Keratinocyte (primary cell): ENCODE measurements around the gene NRXN2. TPM values are rescaled to one million over a fixed set of nuclear protein-coding genes. Genes with fewer than 3 reads are reported as not detected.

Experiments
- DNase-seq: peaks from one replicate; pipeline ENCODE4 v3.0.0-alpha.2; 2011; ENCODE audit warnings: low read depth, missing footprints, low spot score
- FAIRE-seq: peaks from 2 replicates; lab custom pipeline; 2011; peaks lifted over from hg19 to GRCh38; lab: Jason Lieb, UNC
- H2AFZ ChIP-seq: 2 replicates; pipeline ENCODE4 v1.6.0; 2012; ENCODE audit warnings: low read length, control low read depth, inconsistent platforms; ENCODE audit not compliant: control insufficient read depth
- H3K27ac ChIP-seq: 2 replicates; pipeline ENCODE4 v1.5.1; 2011; ENCODE audit warnings: low read length; ENCODE audit not compliant: control insufficient read depth, insufficient read depth
- H3K27me3 ChIP-seq: 3 replicates; pipeline ENCODE4 v1.6.0; 2011; ENCODE audit warnings: low read length; ENCODE audit not compliant: control insufficient read depth, insufficient read depth; ENCODE audit errors: extremely low read depth
- H3K36me3 ChIP-seq, 2 experiments: 2 replicates in 1 of 2; 3 replicates in 1 of 2; pipeline ENCODE4 v1.5.1; 2011; ENCODE audit warnings: low read length in 2 of 2, mild to moderate bottlenecking in 1 of 2; ENCODE audit not compliant: control insufficient read depth in 2 of 2, insufficient read depth in 2 of 2; ENCODE audit errors: extremely low read depth in 1 of 2
- H3K4me1 ChIP-seq: 3 replicates; pipeline ENCODE4 v1.5.1; 2011; ENCODE audit warnings: low read length; ENCODE audit not compliant: control insufficient read depth, insufficient read depth; ENCODE audit errors: extremely low read depth
- H3K4me2 ChIP-seq: 3 replicates; pipeline ENCODE4 v1.6.0; 2011; ENCODE audit warnings: low read depth, low read length; ENCODE audit not compliant: control insufficient read depth, insufficient read depth; ENCODE audit errors: extremely low read depth
- H3K4me3 ChIP-seq, 3 experiments: fragments of 200-600 bp in 1 of 3; sonication (generic) in 1 of 3; 2 replicates in 2 of 3; 3 replicates in 1 of 3; pipeline ENCODE4 v1.5.1; 2011 to 2016; ENCODE audit warnings: low read length in 3 of 3, mild to moderate bottlenecking in 3 of 3, control low read depth in 2 of 3, inconsistent platforms in 1 of 3, low read depth in 1 of 3, mixed read lengths in 1 of 3, mixed run types in 1 of 3, moderate library complexity in 1 of 3; ENCODE audit not compliant: control insufficient read depth in 2 of 3, insufficient read depth in 2 of 3; ENCODE audit errors: extremely low read depth in 1 of 3
- H3K79me2 ChIP-seq: 2 replicates; pipeline ENCODE4 v1.6.0; 2012; ENCODE audit warnings: low read length; ENCODE audit not compliant: control insufficient read depth, insufficient read depth
- H3K9ac ChIP-seq: 3 replicates; pipeline ENCODE4 v1.6.0; 2011; ENCODE audit warnings: low read length; ENCODE audit not compliant: control insufficient read depth, insufficient read depth; ENCODE audit errors: extremely low read depth
- H3K9me1 ChIP-seq: 3 replicates; pipeline ENCODE4 v1.6.0; 2011; ENCODE audit warnings: low read length; ENCODE audit not compliant: control insufficient read depth, insufficient read depth; ENCODE audit errors: extremely low read depth
- H3K9me3 ChIP-seq: 2 replicates; pipeline ENCODE4 v1.5.1; 2012; ENCODE audit warnings: low read depth, low read length; ENCODE audit not compliant: control insufficient read depth
- H4K20me1 ChIP-seq: 3 replicates; pipeline ENCODE4 v1.6.0; 2011; ENCODE audit warnings: low read length; ENCODE audit not compliant: control insufficient read depth, insufficient read depth; ENCODE audit errors: extremely low read depth
- CTCF ChIP-seq, 3 experiments: IDR thresholded peaks in 1 of 3; conservative IDR thresholded peaks in 1 of 3; optimal IDR thresholded peaks in 1 of 3; 2 replicates in 2 of 3; 3 replicates in 1 of 3; pipeline versions ENCODE3 to v1.5.1; 2011; ENCODE audit warnings: low read length in 3 of 3, mild to moderate bottlenecking in 3 of 3, moderate library complexity in 2 of 3, control low read depth in 1 of 3, inconsistent platforms in 1 of 3; ENCODE audit not compliant: insufficient read depth in 2 of 3; ENCODE audit errors: extremely low read depth in 1 of 3
- EZH2 ChIP-seq: IDR thresholded peaks from one replicate; pipeline ENCODE4 v1.6.1; 2012; ENCODE audit warnings: inconsistent platforms, mild to moderate bottlenecking, low read length, moderate library complexity
- dilution Hi-C: fragments of 300-500 bp; cut with MboI; formaldehyde crosslinking; loops from one replicate; pipeline ENCODE4 v1.7.0; 2020; ENCODE audit warnings: low sequenced_read_pairs; ENCODE audit not compliant: extremely low pct_ligation_motif_present
- polyA plus RNA-seq, 5 experiments: library from polyadenylated mRNA; depleted of rRNA in 3 of 5; stranded (reverse) in 3 of 5; stranded (forward) in 1 of 5; unstranded in 1 of 5; fragments of >200 nt; gene quantifications; 1 replicate in 1 of 5; 2 replicates in 3 of 5; 3 replicates in 1 of 5; pipeline versions ENCODE4 v1.2.1 to v1.2.3, GENCODE V29; 2011 to 2012; ENCODE audit warnings: missing spikeins in 2 of 5, low read depth in 1 of 5, low replicate concordance in 1 of 5

NRXN2 gene
- polyA plus RNA-seq, 1 donor (not counting 4 experiments of a cell fraction or from before 2014, with no cell fraction given), result not detected

DNA sequence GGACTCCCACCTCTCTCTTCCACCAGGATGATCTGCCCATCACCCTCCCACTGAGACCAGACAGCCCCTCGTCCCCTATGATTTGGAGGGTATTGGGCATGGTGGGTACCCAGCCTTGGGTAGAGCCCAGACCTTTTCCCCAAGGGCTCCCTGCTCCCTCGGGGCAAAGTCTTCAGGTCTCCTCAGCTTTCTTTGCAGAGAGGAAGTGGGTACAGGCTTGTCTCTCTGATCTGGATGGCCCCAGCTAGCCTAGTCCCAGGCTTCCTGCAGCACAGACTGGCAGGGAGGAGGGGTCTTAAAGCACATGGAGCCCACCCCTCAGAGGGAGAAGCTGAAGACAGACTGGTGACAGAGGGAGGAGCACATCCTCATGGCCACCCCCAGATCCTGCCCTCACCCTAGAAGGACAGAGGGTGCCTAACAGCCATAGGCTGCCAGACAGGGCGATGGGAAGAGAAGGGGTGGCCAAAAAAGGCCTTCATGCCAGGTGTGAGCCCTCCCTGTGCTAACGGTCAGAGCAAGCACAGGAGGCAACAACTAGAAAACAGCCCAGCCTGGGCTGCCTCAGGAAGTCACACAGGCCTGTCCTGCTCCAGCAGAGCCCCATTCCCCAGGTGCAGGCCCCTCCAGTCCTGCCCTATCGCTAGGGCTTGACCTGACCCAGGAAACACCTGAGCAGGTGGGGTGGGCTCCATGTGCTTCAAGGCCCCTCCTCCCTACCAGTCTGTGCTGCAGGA is 101.5 kb downstream of the NRXN2 start:
- H3K27ac ChIP-seq, result no peak overlapping the region
- no peaks in the 10 kb centered on the region for H3K79me2 ChIP-seq
- H3K27me3 ChIP-seq, result no peaks in the 10 kb centered on the region
- H2AFZ ChIP-seq, result no peak overlapping the region
- no peaks in the 10 kb centered on the region for H3K9me3 ChIP-seq
- H3K4me1 ChIP-seq, result no peaks in the 10 kb centered on the region
- H4K20me1 ChIP-seq, result no peaks in the 10 kb centered on the region
- no peak overlapping the region for H3K4me2 ChIP-seq
- H3K9ac ChIP-seq, result no peak overlapping the region
- H3K9me1 ChIP-seq, result no peaks in the 10 kb centered on the region
- DNase-seq (no peak), FAIRE-seq (no peak)
- no peaks in the 10 kb centered on the region for H3K36me3 ChIP-seq
- TF ChIP-seq CTCF (optimal IDR thresholded peaks at IDR 0.05 in 1 of 3, IDR thresholded peaks at IDR 0.05 in 1 of 3, conservative IDR thresholded peaks at IDR 0.05 in 1 of 3; ENCODE audit: extremely low read depth in 1 of 3, insufficient read depth in 2 of 3, low read length in 3 of 3) (no peak), EZH2 (no peak)
- dilution Hi-C loops, result no loop called here
- no peak overlapping the region for H3K4me3 ChIP-seq

DNA sequence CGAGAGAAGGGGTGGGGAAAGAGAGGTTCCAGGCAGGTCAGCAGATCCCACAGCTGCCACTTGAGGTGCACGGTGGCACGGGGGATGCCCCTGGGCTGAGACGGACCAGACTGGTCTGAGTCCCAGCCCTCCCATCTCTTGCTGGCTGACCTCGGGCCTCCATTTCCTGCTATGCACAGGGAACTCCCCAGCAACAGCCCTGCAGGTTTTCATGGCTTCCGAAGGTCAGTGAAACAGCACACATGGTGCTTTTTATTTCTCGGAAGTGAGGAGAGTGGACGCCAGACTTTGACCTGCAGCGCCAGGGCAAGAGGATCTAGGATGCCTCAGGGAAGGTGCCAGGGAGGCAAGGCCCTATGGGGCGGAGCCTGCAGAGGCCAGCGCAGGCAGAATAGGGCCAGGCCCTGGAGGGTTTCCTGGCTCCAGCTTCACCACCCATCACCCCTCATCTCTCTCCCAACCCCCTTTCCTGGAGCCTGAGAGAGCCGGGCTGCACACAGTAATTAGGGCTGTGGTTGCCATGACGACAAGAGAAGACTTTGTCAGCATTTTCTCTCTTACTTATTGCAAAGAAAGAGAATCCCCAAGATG is 102.5 kb downstream of the NRXN2 start:
- DNase-seq, result no peak
- Histone ChIP-seq H3K9me1 (no peaks in the 10 kb centered on the region), H3K9ac (no peak overlapping the region), H4K20me1 (no peaks in the 10 kb centered on the region), H3K4me1 (no peaks in the 10 kb centered on the region), H3K79me2 (no peaks in the 10 kb centered on the region), H3K27ac (no peak overlapping the region), H2AFZ (no peak overlapping the region), H3K36me3 (no peaks in the 10 kb centered on the region), H3K9me3 (no peaks in the 10 kb centered on the region), H3K4me3 (no peak overlapping the region), H3K27me3 (no peaks in the 10 kb centered on the region), H3K4me2 (no peak overlapping the region)
- TF ChIP-seq EZH2 (no peak), CTCF (optimal IDR thresholded peaks at IDR 0.05 in 1 of 3, IDR thresholded peaks at IDR 0.05 in 1 of 3, conservative IDR thresholded peaks at IDR 0.05 in 1 of 3; ENCODE audit: extremely low read depth in 1 of 3, insufficient read depth in 2 of 3, low read length in 3 of 3) (no peak)
- no peak for FAIRE-seq
- dilution Hi-C loops, result no loop called here
